Measurements from ENCODE around the gene LGALS8. TPM values are rescaled to one million over a fixed set of nuclear protein-coding genes. Genes with fewer than 3 reads are reported as not detected.

The LGALS8 gene
- polyA plus RNA-seq, 1 donor (not counting 4 experiments of a cell fraction or from before 2014, with no cell fraction given), result 75.2 TPM

DNA sequence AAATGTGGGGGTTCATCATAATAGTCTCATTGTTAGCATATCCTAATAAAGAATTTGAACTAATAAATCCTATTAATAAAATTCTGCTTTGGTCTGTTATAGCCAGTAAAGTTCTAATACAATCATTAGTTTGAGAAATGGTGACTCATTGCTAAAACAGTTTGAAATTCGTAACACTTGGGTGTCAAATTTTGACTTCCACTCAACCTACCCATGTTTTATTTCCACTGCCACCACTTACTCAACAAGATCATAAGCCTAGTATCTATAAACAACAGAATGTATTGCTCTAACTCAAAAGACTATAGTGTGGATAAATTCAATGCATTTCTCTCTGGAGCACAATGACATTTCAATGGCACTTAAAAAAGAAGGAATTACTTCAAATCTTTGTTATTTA is 29.1 kb downstream of the LGALS8 start:
- FAIRE-seq (no peak), DNase-seq (ENCODE audit: low read depth, low spot score) (no peak)
- Histone ChIP-seq H3K9me1 (ENCODE audit: control insufficient read depth, extremely low read depth, insufficient read depth, low read length) (no peaks in the 10 kb centered on the region), H3K4me1 (ENCODE audit: control insufficient read depth, extremely low read depth, insufficient read depth, low read length) (no peaks in the 10 kb centered on the region), H3K4me2 (ENCODE audit: control insufficient read depth, extremely low read depth, insufficient read depth, low read depth, low read length) (no peak overlapping the region), H3K9me3 (ENCODE audit: control insufficient read depth, low read depth, low read length) (no peaks in the 10 kb centered on the region), H3K79me2 (ENCODE audit: control insufficient read depth, insufficient read depth, low read length) (no peaks in the 10 kb centered on the region), H3K27me3 (ENCODE audit: control insufficient read depth, extremely low read depth, insufficient read depth, low read length) (no peaks in the 10 kb centered on the region), H3K4me3 (ENCODE audit: control insufficient read depth in 2 of 3, extremely low read depth in 1 of 3, insufficient read depth in 2 of 3, low read depth in 1 of 3, low read length in 3 of 3) (no peak overlapping the region), H3K9ac (ENCODE audit: control insufficient read depth, extremely low read depth, insufficient read depth, low read length) (no peak overlapping the region), H2AFZ (ENCODE audit: control insufficient read depth, low read length) (no peak overlapping the region), H4K20me1 (ENCODE audit: control insufficient read depth, extremely low read depth, insufficient read depth, low read length) (no peaks in the 10 kb centered on the region), H3K27ac (ENCODE audit: control insufficient read depth, insufficient read depth, low read length) (no peak overlapping the region), H3K36me3 (ENCODE audit: control insufficient read depth in 2 of 2, extremely low read depth in 1 of 2, insufficient read depth in 2 of 2, low read length in 2 of 2) (peaks cover 38 to 41% of the 10 kb centered on the region in 2 experiments)
- dilution Hi-C loops (cut with MboI; ENCODE audit: extremely low pct_ligation_motif_present, low sequenced_read_pairs), result no loop called here
- TF ChIP-seq, protein P1, sequence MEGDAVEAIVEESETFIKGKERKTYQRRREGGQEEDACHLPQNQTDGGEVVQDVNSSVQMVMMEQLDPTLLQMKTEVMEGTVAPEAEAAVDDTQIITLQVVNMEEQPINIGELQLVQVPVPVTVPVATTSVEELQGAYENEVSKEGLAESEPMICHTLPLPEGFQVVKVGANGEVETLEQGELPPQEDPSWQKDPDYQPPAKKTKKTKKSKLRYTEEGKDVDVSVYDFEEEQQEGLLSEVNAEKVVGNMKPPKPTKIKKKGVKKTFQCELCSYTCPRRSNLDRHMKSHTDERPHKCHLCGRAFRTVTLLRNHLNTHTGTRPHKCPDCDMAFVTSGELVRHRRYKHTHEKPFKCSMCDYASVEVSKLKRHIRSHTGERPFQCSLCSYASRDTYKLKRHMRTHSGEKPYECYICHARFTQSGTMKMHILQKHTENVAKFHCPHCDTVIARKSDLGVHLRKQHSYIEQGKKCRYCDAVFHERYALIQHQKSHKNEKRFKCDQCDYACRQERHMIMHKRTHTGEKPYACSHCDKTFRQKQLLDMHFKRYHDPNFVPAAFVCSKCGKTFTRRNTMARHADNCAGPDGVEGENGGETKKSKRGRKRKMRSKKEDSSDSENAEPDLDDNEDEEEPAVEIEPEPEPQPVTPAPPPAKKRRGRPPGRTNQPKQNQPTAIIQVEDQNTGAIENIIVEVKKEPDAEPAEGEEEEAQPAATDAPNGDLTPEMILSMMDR (optimal IDR thresholded peaks at IDR 0.05 in 1 of 3, IDR thresholded peaks at IDR 0.05 in 1 of 3, conservative IDR thresholded peaks at IDR 0.05 in 1 of 3; ENCODE audit: extremely low read depth in 1 of 3, insufficient read depth in 2 of 3, low read length in 3 of 3), result no peak
- no peak for TF ChIP-seq EZH2 (IDR thresholded peaks at IDR 0.05; ENCODE audit: low read length)

DNA sequence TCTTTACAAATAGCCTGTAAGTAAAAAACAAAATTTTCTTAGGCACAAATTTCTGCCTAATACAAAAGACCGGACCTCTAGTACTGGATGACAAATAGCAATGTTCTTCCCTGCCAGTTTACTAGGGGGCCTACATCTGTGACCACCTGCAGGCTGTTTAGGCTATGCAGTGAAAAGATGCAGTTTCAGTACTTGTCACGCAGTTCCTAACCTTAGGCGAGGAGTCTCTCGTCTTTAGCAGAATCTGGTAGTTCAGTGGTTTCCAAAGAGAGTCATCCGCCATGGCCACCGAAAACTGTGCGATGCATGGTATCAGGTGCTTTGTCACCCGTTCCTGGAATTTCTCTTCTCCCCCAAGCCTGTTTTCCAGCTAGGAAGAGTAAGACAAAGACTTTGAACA is 29.6 kb downstream of the LGALS8 start:
- H3K4me1 ChIP-seq (ENCODE audit: control insufficient read depth, extremely low read depth, insufficient read depth, low read length), result no peaks in the 10 kb centered on the region
- H3K36me3 ChIP-seq (ENCODE audit: control insufficient read depth in 2 of 2, extremely low read depth in 1 of 2, insufficient read depth in 2 of 2, low read length in 2 of 2), result peaks cover 41 to 42% of the 10 kb centered on the region in 2 experiments
- no peaks in the 10 kb centered on the region for H3K79me2 ChIP-seq (ENCODE audit: control insufficient read depth, insufficient read depth, low read length)
- no peak overlapping the region for H3K4me2 ChIP-seq (ENCODE audit: control insufficient read depth, extremely low read depth, insufficient read depth, low read depth, low read length)
- dilution Hi-C loops (cut with MboI; ENCODE audit: extremely low pct_ligation_motif_present, low sequenced_read_pairs), result no loop called here
- no peak for FAIRE-seq
- no peaks in the 10 kb centered on the region for H4K20me1 ChIP-seq (ENCODE audit: control insufficient read depth, extremely low read depth, insufficient read depth, low read length)
- no peak overlapping the region for H3K4me3 ChIP-seq (ENCODE audit: control insufficient read depth in 2 of 3, extremely low read depth in 1 of 3, insufficient read depth in 2 of 3, low read depth in 1 of 3, low read length in 3 of 3)
- DNase-seq (ENCODE audit: low read depth, low spot score), result no peak
- TF ChIP-seq, protein P1 (optimal IDR thresholded peaks at IDR 0.05 in 1 of 3, IDR thresholded peaks at IDR 0.05 in 1 of 3, conservative IDR thresholded peaks at IDR 0.05 in 1 of 3; ENCODE audit: extremely low read depth in 1 of 3, insufficient read depth in 2 of 3, low read length in 3 of 3), result no peak
- H3K27ac ChIP-seq (ENCODE audit: control insufficient read depth, insufficient read depth, low read length), result no peak overlapping the region
- no peaks in the 10 kb centered on the region for H3K9me1 ChIP-seq (ENCODE audit: control insufficient read depth, extremely low read depth, insufficient read depth, low read length)
- no peak overlapping the region for H3K9ac ChIP-seq (ENCODE audit: control insufficient read depth, extremely low read depth, insufficient read depth, low read length)
- H3K9me3 ChIP-seq (ENCODE audit: control insufficient read depth, low read depth, low read length), result no peaks in the 10 kb centered on the region
- H3K27me3 ChIP-seq (ENCODE audit: control insufficient read depth, extremely low read depth, insufficient read depth, low read length), result no peaks in the 10 kb centered on the region
- H2AFZ ChIP-seq (ENCODE audit: control insufficient read depth, low read length), result no peak overlapping the region
